Activated T-cell treated with anti-CD3 and anti-CD28 coated beads, Interleukin-2, amount 50 U/mL, for 1 hour (primary cell): ENCODE results near the gene ECI2.

Source experiments
- DNase-seq: peaks from one replicate; pipeline ENCODE4 v3.0.0-alpha.2; 2020

The ECI2 gene, protein sequence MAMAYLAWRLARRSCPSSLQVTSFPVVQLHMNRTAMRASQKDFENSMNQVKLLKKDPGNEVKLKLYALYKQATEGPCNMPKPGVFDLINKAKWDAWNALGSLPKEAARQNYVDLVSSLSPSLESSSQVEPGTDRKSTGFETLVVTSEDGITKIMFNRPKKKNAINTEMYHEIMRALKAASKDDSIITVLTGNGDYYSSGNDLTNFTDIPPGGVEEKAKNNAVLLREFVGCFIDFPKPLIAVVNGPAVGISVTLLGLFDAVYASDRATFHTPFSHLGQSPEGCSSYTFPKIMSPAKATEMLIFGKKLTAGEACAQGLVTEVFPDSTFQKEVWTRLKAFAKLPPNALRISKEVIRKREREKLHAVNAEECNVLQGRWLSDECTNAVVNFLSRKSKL

DNA sequence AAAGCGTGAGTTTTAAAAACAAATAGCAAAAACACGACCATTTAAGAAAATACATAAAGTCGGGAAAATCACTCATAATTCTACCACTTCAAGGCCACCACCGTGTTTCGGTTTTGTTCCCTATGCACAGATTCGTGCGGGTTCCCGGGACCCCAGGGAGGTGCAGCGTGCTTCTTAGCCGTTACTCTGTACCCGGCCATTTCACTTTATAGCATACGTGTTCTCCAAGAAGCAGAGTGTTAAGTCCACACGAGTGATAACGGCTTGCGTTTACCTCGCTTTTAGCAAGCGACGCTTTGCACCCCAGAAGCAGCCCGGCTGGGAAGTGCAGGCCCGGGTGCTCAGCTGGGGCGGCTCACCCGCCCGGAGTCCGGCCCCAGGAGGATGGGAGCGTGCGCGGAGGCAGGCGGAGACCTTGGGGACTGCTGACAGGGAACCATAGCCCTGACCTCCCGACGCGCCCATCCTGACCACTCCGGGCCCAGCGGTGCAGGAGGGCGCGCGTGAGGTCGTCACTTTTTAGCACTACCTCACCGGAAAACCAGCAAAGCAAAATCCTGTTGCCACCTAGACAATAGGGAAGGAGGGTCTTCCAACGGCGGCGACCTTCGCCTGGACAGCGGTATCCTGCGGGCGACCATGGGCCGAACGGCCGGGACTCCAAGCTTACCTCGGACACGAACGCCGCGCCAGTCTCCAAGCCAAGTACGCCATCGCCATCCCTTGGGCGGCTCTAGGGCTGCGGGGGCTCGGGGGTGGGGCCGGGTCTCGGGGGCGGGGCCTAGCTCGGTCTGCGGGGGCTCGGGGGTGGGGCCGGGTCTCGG is at the start of gene ECI2:
ECI2 (minus strand) TSS at position 735 of the 824 bp plus-strand sequence; CDS start at position 720, 15 bp downstream.
- no peak for DNase-seq

DNA sequence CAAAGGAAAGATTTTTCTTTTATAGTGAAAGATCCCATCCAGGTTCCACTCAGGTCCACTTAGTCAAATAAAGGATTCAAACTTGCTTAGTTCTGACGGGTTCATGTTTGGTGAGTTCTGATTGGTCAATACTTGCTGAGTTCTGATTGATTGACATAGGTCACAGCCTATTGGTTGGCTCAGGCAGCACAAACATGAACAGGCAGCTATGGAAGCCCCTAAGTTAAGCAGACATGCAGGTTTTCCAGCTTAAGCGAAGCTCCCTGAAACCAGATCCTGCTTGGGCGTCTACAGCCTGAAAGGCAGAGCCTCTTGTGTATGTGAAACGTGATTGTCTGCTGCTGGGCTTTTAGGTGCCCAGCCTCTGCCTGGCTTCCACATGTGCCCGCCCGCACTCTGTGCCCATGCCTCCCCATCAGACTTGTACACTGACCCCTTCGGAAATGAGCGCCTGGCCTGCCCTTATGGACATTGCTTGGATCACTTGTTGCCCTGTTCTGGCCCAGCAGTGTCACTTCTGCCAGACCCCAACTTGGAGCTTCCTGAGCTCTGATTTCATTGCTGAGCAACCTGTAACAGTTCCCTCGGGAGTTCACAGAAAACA is 45.4 kb upstream of the ECI2 start:
- DNase-seq, result no peak

DNA sequence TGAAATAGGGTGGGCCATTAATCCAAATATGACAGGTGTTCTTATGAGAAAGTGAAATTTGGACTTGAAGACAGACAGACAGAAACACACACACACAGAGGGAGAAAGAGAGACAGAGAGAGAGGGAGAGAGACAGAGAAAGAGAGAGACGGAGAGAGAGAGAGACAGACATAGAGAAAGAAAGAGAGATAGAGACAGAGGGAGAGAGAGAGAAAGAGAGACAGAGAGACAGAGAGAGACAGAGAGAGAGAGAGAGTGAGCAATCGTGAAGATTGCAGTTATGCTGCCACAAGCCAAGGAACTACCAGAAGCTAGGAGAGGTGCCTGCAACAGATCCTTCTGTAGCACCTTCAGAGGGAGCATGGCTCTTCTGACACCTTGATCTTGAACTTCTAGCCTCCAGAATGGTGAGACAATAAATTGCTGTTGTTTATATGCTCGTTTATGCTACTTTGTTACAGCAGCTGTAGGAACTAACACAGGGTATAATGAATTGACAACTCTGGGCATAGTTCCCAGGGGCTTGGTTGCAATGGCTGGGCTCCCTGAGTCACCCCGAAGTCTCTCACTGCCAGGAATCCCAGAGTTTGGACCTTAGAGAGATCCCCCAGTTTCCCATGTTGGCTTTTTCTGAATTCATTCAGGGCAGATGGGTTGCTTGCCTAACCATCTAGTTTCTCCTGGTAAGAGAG is 44.7 kb upstream of the ECI2 start:
- no peak for DNase-seq

DNA sequence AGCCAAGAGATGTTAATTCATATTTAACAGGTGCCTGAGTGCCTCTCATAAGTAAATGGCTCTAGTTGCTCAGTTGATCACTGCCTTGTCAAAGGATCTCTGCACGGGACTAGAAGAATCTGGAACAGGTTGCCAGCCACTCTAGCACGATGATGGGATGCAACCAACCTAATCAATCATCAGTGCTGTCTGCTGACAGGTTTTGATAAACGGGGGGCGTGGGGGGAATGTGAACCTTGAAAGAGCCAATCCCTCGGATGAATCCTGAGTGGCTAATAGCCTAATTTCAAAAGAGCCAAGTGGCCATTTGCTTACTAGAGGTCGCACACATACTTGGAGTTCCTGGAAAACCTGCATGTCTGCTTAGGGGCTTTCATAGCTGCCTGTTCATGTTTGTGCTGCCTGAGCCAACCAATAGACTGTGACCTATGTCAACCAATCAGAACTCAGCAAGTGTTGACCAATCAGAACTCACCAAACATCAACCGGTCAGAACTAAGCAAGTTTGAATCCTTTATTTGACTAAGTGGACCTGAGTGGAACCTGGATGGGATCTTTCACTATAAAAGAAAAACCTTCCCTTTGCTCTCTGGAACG is 43.5 kb upstream of the ECI2 start:
- no peak for DNase-seq

DNA sequence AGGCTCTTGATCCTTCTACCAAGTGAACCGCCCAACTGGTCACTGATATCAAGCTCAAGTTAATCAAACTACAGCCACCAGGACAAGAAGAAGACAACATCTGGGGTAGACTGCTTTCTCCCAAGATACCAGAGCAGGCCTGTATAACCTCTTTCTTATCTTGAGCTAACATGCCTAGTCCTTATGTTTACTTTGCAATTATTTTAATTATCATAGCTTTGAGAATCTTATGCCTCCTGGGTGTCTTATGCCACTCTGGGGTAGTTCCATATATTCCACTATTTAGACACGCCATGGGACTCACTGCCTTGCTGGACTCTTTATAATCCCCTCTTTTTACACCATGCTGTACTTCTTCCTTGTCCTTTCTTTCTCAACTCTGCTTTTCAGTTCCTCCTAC is 41.5 kb upstream of the ECI2 start:
- DNase-seq, result no peak

DNA sequence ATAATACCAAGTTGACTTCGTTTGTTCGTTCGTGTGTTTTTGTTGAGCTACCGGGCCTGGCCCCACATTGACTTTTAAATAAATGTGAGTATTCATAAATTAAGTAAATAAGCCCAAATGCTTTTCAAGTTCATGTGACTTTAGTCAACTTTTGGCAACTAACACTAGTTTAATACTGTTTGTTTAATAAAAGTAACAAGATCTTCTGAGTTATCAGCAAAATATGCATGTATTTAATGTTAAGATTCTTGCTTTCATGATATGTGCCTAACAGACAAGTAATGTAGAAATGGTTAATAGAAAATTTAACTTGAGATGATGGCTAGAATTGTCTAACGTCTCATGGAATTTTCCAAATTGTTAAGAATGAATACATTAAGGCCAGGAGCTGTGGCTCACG is 38.7 kb upstream of the ECI2 start:
- DNase-seq, result no peak

DNA sequence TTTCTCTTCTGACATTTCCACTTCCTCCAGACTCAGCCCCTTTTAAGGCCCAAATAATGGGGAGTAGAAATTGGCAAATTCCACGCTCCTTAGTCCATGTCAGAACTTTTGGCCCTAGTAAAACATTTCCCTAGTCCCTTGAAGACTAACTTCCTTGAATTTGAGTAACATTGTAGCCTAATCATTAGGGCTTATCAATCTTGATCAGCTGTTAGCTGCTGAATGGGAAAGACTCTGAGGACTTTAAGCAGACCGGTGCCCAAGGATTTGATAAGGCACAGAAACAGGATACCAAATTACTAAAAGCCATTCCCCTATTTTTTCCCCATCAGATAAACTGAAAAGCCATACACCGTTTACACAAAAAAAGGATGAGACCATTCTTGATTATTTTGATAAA is 37.0 kb upstream of the ECI2 start:
- no peak for DNase-seq

DNA sequence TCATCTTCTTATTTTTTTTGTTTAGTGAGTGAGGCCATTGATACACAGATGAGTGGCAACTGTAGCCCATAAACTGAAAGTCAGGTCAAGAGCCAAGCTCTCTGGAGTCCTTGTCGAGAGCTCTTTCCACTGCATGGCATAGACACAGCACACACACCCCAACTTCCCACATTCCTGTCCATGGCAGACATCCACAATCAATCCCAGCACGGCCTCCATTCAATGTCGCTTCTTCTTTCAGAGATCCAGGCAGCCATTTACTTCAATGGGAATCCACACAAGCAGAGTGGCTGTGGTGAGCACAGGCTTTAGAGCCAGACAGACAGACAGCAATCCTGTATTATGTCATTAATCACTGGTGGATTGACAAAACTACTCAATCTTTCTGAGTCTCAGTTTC is 34.9 kb upstream of the ECI2 start:
- DNase-seq, result no peak

DNA sequence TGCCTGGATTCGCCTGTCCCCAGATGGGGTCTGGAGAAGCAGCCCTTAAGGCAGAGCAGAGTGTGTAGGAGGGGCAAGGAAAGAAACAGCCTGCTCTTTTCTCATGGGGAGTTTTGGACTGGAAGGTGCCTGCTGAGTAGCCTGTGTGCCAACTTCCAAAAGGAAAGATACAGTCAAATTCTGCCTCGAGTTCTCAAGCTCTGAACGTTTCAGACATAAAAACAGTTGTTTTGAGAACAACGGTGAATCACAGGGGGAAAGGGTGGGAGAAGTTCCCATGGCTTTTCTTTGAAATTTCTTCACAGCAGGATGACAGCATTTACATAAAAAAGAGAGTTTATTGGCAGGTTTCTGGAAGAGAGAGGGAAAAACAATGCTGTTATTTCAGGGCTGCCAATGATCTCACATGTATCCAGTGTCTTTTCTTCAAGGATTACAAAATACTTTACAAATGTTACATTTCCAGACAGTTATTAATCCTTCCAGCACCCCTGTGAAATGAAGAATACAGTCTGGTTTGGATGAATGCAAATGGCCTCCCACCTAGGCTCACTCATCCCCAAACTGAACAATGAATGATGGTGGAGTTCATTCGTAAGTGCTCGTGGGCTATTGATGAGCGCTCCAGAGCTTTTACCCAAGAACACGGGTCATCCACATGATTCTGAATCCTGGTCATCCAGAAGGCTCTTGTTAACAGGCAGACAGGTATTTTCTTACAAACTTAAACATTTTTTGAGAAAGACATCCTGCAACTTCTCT is 33.8 kb upstream of the ECI2 start:
- no peak for DNase-seq

DNA sequence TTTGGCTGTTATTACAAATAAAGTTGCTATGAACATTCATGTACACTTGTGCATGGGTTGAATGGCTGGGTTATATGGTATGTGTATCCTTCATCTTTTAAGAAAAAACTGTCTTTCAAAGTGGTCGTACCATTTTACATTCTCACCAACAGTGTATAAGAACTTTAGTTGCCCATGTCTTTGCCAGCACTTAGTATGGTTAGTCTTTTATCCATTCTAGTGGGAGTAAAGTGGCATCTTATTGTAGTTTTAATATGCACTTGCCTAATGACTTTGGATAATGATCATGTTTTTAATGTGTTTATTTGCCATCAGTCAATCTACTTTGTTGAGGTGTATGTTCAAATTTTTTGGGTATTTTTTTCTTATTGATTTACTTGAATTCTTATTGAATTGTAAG is 32.5 kb upstream of the ECI2 start:
- DNase-seq, result no peak

DNA sequence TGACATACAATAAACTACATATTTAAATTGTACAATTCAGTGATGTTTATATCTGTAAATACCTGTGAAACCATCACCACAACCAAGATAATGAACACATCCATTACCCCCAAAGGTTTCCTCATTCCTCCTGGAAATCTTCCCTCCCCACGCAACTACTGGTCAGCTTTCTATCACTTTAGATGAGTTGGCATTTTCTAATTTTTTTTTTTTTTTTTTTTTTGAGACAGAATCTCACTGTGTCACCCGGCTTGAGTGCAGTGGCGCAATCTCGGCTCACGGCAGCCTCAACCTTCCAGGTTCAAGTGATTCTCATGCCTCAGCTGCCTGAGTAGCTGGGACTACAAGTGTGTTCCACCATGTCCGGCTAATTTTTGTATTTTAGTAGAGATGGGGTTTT is 31.7 kb upstream of the ECI2 start:
- no peak for DNase-seq

DNA sequence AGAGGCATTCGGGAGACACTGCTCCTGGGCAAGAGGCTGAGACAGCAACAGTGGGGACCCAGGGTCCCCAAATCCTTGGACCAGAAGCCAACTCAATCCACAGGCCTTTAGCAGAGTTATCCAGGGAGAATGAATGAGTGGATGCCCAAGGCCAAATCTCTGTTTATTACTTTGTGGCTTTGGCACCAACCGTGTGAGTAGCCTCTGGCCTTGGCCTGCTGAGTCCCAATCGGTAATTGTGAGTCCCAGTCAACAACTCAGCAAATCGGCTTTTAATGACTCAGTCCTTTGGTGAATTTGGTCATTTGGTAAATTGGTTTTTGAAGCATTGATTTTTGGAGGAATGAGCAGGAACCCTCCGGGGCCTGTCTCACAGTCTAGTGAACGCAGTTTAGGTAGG is 29.1 kb upstream of the ECI2 start:
- DNase-seq, result no peak

DNA sequence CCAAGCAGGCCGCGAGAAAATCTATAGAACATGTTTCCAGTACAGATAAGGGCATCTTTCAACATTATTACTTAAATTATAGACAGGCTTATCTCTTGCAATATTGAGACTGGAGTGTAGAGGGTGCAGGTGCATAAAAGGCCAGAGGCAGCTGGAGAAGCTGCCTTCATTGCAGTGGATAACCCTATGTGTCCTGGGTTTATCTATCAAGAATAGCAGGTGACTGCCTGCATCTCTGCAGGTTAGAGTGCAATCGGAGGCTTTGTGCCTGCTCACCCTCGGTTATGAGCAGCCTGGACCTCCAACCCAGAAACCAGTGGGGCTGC is 28.7 kb upstream of the ECI2 start:
- DNase-seq, result no peak

DNA sequence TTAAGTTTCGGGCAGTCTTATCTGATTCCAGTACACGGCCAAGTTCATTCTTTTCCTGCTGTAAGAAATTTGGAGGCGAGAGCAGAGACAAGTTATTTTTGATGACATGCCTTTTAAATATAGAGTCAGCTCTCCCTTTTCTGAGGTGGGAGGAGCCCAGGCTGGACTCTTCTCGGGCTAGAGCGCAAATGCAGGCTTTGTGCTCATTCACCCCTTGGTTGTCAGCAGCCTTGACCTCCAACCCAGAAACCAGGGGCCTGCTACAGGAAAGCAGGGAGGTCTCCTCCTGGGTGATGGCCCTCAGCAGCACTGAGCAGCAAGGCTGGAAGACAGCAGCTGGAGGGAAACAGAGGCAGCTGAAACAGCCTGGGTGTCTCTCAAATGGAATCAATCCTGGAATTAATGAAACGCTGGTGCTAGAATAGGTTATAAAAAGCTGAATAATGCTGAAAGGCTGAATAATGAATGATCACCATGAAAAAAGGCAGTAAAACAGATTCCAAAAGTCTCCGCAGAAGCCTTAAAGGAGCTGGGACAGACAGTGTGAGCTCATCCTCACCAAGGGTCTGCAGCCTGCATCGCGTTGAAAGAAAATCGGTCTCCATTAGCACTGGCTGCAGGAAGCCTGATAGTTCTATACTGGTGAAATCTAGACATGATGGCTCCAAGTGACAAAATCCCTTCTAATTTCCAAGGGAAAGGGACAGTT is 28.2 kb upstream of the ECI2 start:
- no peak for DNase-seq

DNA sequence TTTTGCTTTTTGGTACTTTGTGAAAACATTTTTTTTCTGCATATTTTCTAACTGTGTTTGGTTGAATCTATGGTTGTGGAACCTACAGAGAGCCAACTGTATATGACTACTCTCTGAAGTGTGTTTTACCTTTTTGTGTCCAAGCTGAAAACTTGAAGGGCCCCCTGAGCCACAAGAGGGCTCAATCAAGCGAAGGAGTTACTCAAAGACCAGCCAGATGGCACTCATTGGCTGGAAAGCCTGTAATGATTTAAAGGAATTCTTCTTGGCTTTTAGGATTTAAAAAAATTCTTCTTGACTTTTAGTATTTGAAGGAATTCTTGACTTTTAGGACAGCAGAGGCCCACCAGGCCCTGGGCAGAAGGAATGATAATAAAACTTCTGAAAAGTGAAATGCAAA is 27.0 kb upstream of the ECI2 start:
- DNase-seq, result no peak

DNA sequence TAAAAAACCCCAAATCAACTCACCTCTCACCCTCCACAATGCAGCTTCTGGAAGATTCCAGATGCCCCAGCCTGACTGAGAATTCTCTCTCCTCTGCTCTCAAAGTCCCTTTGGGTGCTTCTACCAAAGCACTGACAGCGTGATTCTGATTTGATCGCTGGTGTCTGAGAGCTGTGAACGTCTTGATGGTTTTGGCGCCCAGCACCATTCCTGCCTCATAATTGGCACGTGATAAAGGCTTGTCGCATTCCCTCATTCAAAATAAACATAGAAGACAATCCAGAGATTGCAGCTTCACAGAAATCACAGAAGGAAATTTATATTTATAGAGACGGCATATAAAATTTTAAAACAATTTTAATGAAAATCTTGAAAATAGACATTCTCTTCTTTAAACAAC is 24.1 kb upstream of the ECI2 start:
- no peak for DNase-seq

DNA sequence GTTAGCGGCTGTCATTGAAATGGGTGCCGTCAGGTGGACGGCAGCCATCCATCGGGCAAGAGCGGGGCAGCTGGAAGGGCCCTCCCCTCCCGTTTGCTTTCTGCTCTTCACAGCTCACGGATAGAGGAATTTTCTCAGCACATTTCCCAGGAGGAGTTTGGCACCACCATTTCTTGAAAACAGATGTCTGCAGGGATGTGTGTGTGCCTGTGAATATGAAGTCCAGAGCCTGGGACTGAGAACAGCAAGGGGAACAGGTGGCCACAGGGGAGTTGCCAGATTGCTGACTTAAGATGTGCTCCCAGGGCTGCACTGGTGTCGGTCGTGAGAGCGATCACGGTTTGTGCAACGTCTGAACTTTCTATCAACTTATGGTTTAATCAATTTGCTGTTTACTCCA is 22.1 kb upstream of the ECI2 start:
- no peak for DNase-seq

DNA sequence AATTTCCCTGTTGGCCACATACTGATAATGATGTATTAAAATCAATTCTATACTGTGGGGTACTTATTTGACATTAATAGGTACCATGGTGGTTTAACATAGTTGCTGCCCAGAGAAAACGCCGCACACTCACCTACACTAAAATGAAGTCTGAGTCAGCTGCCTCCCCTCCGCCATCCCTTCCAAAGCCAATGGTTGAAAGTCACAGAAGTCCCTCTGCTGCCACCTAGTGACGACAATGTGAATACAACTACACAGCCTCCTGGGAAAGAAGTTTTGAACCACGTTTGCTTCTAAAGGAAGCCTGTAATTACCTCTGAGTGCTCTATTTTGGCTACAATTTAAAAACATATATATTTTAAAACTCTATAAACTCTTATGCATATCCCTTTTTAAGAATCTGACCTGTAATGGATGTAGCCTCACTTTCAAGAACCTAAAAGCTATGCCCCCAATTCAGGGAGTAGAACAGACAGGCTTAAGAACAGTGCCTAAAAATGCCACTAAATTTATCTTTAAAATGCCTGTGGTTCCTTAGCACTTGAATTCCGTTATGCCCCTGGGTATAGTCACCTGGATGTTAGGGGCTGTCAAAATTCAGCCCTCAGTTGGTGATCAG is 20.6 kb upstream of the ECI2 start:
- DNase-seq, result peak; percentile 58

DNA sequence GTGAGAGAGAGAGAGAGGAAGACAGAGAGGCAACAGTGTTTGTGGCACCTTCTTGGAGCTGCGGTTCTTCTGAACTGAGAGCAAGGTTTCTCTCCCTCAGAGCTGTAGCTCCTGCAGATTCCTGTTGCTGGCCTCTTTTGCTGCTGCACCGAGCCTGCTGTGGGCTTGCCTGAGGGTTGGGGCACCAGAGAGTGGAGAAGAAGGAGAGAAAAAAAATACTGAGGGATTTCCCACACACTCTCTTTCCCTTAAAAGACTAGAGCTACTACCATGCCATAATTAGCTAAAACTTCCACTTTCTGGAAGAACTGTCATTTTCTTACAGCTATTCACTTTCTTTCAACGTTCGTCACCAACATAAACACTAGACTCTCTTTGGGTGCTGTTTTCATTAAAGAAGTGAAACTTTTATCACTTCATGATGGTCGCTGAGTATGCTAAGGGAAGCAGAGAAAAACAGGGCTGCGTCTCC is 18.2 kb upstream of the ECI2 start:
- no peak for DNase-seq

DNA sequence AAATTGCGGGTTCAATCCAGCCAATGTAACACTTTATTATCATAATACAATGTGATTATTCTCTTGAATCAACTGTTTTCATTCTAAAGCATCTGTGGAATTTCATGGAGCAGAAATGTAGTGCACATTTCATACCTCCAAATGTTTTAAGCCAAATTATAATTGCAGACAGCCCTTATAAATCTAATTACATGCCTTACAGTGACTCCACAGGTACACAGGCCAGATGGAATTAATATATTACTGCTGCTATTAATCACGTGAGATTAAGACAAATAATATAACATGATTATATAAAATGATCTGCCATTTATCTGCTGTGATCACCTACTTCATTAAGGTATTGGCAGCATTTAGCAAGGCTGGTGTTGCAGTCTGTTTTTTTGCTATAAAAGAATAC is 9.7 kb upstream of the ECI2 start:
- no peak for DNase-seq

DNA sequence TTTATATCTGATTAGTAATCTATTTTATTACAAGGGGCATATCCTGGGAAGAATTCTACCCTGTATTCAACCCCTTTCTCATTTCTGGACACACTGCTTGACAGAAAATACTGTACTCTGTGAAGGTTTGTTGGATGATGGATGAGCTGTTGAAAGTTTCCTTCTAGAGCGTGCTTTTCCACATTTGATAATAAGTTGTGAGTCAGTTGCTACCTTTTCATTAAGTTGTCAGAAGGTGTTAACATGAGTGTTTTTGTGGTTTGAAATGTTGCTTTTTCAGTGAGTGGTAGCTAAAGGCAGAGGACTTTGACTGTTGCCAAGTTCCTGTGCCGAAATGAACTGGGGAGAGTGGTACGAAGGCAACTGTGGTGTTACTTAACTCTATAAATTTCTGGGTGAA is 3.9 kb upstream of the ECI2 start:
- no peak for DNase-seq
